ENCODE data around the gene PITPNC1. TPM values are rescaled to one million over a fixed set of nuclear protein-coding genes. Genes with fewer than 3 reads are reported as not detected.
"Not testable (repeated sequence)": the region's sequence is repeated elsewhere in the genome, so short reads cannot be mapped to it uniquely, and the experiment has no call there.

The PITPNC1 gene
- total RNA-seq, 1 experiment from 2014 or later, result 24.0 TPM

GRCh38 chr17:67619555-67619954, 242.5 kb downstream of the PITPNC1 start:
- in situ Hi-C loops (cut with HindIII; ENCODE audit: low sequenced_read_pairs), result no loop called here
- peak; percentile 70 for DNase-seq (ENCODE audit: low spot score)

DNA sequence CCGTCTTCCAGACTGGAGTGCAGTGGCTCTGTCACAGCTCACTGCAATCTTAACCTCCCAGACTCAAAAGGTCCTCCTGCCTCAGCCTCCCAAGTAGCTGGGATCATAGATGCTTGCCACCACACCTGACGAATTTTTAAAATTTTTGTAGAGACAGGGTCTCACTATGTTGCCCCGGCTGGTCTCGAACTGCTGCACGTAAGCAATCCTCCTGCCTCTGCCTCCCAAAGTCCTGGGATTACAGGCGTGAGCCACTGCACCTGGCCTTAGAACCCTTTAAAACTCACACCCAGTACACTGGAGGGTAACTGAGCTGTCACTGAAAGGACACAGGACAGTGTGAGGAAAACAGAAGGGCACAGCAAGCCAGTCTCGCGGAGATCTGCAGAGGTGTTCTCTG, 243.0 kb downstream of the PITPNC1 start:
- DNase-seq (ENCODE audit: low spot score), result no peak
- in situ Hi-C loops (cut with HindIII; ENCODE audit: low sequenced_read_pairs), result no loop called here

GRCh38 chr17:67620636-67621035, 243.6 kb downstream of the PITPNC1 start:
- in situ Hi-C loops (cut with HindIII; ENCODE audit: low sequenced_read_pairs), result no loop called here
- DNase-seq (ENCODE audit: low spot score), result no peak

- in situ Hi-C loops (cut with HindIII; ENCODE audit: low sequenced_read_pairs), result no loop called here
Observed at GRCh38 chr17:67623767-67624166, 246.7 kb downstream of the PITPNC1 start.

DNA sequence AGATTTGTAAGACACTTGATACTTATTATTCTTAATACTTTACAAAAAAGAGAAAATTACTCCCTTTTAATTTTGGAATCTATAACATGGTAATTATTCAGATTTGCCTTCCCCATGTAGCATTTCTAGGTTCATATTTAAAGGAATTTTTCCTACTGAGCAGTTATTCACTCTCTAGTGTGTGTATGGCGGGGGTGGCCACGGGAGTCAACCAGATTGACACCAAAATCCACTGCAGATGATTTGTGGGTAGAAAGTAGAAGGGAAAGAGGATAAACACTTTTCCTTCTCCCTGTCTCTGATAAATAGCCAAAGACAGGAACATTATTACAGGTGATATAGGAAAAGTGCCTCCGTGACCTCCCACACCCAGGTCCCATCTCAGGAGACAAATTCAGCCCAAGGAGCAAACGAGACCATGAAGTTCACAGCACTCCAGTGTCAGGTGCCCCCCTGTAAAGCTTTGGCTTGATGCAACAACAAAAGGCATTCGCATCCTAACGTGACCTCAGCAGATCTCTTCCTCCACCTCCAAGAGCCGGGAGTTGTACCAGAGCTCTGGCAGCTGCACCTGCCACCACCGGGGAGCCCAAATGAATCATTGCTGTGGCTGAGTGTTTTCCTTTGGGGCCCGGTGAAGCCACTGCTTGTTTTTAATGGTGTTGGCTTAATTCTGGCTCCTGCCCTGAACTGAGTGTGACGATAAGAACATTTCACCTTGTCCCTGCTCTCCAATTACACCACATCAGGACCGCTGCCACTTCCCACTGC, 248.0 kb downstream of the PITPNC1 start:
- DNase-seq (ENCODE audit: low spot score), result no peak
- in situ Hi-C loops (cut with HindIII; ENCODE audit: low sequenced_read_pairs), result no loop called here

More at GRCh38 chr17:67623767-67624166, 246.7 kb downstream of the PITPNC1 start:
- no peak for DNase-seq (ENCODE audit: low spot score)

GRCh38 chr17:67625971-67626370, 248.9 kb downstream of the PITPNC1 start:
- DNase-seq (ENCODE audit: low spot score), result no peak
- in situ Hi-C loops (cut with HindIII; ENCODE audit: low sequenced_read_pairs), result no loop called here

- in situ Hi-C loops (cut with HindIII; ENCODE audit: low sequenced_read_pairs), result no loop called here
- peak; percentile 24 for DNase-seq (ENCODE audit: low spot score)
Observed at GRCh38 chr17:67628580-67629013, 251.5 kb downstream of the PITPNC1 start.

GRCh38 chr17:67629971-67630320, 252.9 kb downstream of the PITPNC1 start:
- DNase-seq (ENCODE audit: low spot score), result peak; percentile 62
- in situ Hi-C loops (cut with HindIII; ENCODE audit: low sequenced_read_pairs), result no loop called here

GRCh38 chr17:67630836-67631235, 253.8 kb downstream of the PITPNC1 start:
- DNase-seq (ENCODE audit: low spot score); in situ Hi-C loops (cut with HindIII; ENCODE audit: low sequenced_read_pairs): not testable (repeated sequence)

DNA sequence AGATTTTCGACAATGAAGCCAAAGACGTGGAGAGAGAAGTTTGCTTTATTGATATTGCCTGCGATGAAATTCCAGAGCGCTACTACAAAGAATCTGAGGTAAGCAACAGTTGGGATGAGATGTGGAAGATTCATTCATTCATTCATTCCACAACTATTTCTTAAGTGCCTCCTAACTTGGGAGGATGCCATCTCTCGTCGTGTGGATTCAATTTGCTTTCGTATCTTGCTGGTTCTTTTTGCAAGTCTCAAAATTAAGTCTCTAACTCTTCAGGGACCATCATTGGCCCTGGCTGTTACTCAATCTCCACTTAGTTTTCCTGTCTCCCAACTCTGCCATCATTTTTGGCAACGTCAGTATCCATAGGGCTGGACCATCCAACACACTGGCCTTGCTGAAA, 255.1 kb downstream of the PITPNC1 start:
- in situ Hi-C loops (cut with HindIII; ENCODE audit: low sequenced_read_pairs), result no loop called here
- DNase-seq (ENCODE audit: low spot score), result no peak

DNA sequence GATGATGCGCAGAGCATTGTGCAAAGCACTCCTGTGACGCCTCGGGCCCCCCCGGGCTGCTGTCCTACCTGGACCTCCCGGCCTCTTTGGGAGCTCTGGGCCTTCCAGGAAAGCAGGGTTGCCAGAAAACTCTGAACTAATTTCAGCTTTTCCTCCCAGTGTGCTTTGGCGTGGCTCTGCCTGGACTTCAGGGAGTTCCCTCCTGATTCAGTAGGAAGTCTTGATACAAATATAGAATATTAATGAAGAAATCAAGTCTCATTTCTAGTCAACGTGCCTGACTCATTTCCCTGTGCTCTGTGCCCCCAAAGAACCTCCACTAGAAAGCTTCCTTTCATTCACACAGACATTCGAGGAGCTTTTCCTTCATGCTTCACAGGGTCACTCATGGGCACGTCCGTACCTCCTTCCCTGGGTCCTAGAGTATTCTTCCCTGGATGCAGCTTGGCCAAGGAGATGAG, 256.7 kb downstream of the PITPNC1 start:
- DNase-seq (ENCODE audit: low spot score), result no peak

GRCh38 chr17:67635681-67636080, 258.6 kb downstream of the PITPNC1 start:
- no peak for DNase-seq (ENCODE audit: low spot score)
- in situ Hi-C loops (cut with HindIII; ENCODE audit: low sequenced_read_pairs), result no loop called here

More for the DNA sequence above, 256.7 kb downstream of the PITPNC1 start:
- in situ Hi-C loops (cut with HindIII; ENCODE audit: low sequenced_read_pairs), result no loop called here

DNA sequence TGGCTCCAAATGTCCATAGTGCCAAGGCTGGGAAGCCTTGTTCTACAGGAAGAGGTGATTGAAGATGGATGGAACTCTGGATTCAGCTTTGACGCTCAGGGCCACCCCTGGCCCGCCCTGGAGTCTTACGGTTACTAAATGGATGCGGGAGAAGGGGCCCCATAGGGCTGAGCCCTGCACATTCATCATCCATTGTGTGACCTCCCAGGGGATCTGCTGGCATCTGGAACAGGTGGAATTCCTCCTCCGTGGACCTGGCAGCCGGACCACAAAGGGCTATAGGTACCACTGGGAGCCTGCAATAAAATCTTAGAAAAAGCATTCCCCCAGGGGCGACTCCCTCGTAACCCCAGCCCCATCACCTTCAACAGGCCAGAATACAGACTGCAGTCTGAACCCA, 259.2 kb downstream of the PITPNC1 start:
- DNase-seq (ENCODE audit: low spot score), result no peak
- in situ Hi-C loops (cut with HindIII; ENCODE audit: low sequenced_read_pairs), result no loop called here

- DNase-seq (ENCODE audit: low spot score), result no peak
- in situ Hi-C loops (cut with HindIII; ENCODE audit: low sequenced_read_pairs), result no loop called here
Observed at GRCh38 chr17:67636834-67637520, 259.9 kb downstream of the PITPNC1 start.

- DNase-seq (ENCODE audit: low spot score), result peak; percentile 33
- in situ Hi-C loops (cut with HindIII; ENCODE audit: low sequenced_read_pairs), result no loop called here
Observed at GRCh38 chr17:67637901-67638641, 261.0 kb downstream of the PITPNC1 start.

GRCh38 chr17:67638871-67639270, 261.8 kb downstream of the PITPNC1 start:
- in situ Hi-C loops (cut with HindIII; ENCODE audit: low sequenced_read_pairs), result no loop called here

DNA sequence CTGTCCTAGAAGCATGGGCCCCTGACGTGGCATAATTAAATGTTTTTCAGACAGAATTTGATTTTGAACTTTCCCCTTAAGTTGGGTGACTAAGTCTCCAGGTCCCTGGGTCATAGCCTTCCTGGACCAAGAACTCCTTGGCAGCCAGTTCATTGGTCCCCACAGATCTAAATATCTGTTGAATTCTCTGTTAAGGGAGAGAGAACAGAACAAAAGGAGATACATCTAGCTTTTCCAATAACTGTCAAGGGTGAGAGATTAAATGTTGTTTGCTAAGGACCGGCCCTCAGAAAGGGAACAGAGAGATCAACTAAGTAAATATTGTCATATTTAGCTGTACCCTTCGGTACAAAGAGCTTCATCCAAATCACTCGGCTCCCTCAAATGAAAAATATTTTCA, 262.5 kb downstream of the PITPNC1 start:
- in situ Hi-C loops (cut with HindIII; ENCODE audit: low sequenced_read_pairs), result no loop called here
- no peak for DNase-seq (ENCODE audit: low spot score)

More at GRCh38 chr17:67638871-67639270, 261.8 kb downstream of the PITPNC1 start:
- no peak for DNase-seq (ENCODE audit: low spot score)

- DNase-seq (ENCODE audit: low spot score), result no peak
- in situ Hi-C loops (cut with HindIII; ENCODE audit: low sequenced_read_pairs), result no loop called here
Observed at GRCh38 chr17:67639979-67640378, 262.9 kb downstream of the PITPNC1 start.

GRCh38 chr17:67642488-67642887, 265.4 kb downstream of the PITPNC1 start:
- in situ Hi-C loops (cut with HindIII; ENCODE audit: low sequenced_read_pairs), result no loop called here
- DNase-seq (ENCODE audit: low spot score), result peak; percentile 67

DNA sequence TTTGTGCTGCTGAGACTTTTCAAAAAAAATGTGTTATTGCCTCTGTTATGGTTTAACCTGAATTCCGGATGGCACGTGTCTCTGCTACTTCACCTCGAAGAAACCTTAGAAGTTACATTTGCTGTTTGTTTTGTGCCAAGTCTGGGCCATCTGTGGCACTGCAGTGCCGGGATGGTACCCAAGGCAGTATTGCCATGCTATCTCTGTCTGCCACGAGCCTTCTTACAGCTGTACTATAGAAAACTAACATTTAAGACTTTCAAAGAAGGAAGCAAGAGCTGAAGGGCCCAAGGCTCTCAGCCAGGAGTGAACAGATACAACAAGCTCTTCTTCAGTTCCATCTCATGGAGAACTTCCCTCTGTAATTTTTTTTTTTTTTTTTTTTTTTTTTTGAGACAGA, 267.0 kb downstream of the PITPNC1 start:
- in situ Hi-C loops (cut with HindIII; ENCODE audit: low sequenced_read_pairs), result no loop called here
- DNase-seq (ENCODE audit: low spot score), result peak; percentile 48
